Hematopoietic multipotent progenitor cell (in vitro differentiated cells): ENCODE results near the gene USP6NL. TPM values are rescaled to one million over a fixed set of nuclear protein-coding genes. Genes with fewer than 3 reads are reported as not detected.
A peak's percentile ranks its signal among the peaks of the same experiment; 100 is the strongest.
"Not testable (repeated sequence)": the region's sequence is repeated elsewhere in the genome, so short reads cannot be mapped to it uniquely, and the experiment has no call there.

Experiments used
- DNase-seq, 3 donors: peaks; one replicate each; pipeline ENCODE4 v3.0.0-alpha.2; 2011 to 2015; ENCODE audit warnings: low read depth in 2 of 3, low spot score in 2 of 3
- total RNA-seq: library from RNA; depleted of rRNA; stranded (reverse); fragments of >200 nt; gene quantifications from one replicate; pipeline ENCODE4 v1.2.3, GENCODE V29; 2012

USP6NL gene
- 18.9 TPM for total RNA-seq

GRCh38 chr10:11611248-11612020, at the start of gene USP6NL:
TSS of gene USP6NL (minus strand) at chr10:11611650. CDS start at chr10:11597634, 14,016 bp downstream.
- DNase-seq: peak; percentile 42 to 86 (median 78)

GRCh38 chr10:11658801-11659368, 47.4 kb upstream of the USP6NL start:
- no peak for DNase-seq

- no peak for DNase-seq
Measured at GRCh38 chr10:11655836-11656235, 44.4 kb upstream of the USP6NL start.

DNA sequence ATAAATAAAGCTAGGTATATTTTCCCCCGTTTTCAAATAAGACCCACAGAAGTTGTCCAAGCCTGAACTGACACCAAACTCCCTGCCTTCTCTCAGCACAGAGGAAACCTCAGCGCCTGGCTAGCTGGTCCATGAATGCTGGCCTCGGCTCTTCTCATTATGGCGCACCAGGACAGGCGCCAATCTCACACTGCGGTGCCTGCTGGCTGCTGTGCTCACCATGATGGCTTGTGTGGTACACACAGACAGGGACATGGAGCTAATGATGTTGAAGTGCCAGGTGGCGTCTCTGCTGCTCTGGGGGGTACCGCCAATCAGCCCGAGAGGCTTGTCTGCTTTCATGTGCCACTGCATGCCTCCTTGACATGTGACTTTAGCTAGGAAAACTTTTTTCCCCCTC, 43.2 kb upstream of the USP6NL start:
- no peak for DNase-seq

GRCh38 chr10:11653758-11654471, 42.5 kb upstream of the USP6NL start:
- DNase-seq: no peak

DNA sequence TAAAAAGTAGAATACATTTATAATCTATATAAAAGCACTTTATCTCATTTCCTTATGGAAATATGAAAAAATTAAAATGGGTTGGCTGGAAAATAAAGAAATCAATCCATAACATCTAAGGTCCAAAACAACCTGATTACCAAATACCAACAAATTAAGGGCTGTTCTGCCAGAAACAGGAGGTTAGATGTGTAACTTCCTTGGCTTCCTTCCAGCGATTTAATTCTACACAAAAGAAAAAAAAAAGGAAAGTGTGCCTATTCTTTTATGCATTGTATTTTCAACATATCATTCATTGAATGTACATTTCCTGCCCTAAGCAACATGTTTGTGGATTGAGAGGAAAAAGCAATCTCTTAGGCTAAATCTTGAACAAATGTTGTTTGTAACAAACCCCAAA, 36.2 kb upstream of the USP6NL start:
- peak in 2 of 3 donors; percentile 9 to 42 for DNase-seq

DNA sequence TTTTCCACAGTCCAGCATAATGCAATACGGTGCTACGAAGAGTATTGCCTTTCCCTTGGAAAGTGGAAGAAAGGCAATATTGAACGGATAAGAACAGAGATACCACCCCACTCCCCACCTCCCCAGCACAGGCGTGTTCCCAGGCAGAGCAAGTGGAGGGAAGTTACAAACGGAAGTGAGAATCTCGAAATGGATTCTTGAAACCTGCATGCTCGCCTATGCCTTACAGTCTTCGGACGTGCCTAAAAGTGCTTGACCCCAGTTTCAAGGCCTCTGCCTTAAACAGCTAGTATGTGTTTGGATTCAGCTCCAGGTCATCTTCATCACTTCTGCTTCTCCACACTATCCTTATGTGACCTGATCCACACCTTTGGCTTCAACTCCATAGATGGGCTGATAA, 35.0 kb upstream of the USP6NL start:
- DNase-seq: no peak

DNA sequence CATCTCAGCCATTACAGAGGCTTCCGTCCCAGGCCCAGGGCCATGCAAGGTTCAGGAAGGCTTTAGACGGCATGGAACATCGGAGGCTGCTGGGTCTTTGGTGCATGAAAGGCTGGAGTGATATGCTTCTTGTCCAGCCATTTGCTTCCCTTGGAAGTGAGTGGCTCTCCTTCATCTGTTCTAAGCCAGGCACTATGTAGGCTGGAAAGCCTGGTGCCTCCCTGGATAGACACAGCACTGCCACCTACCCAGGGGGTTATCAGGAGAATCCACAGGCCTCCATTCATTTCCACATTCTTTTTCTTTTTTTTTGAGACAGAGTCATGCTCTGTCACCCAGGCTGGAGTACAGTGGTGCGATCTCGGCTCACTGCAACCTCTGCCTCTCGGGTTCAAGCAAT, 31.6 kb upstream of the USP6NL start:
- no peak for DNase-seq

DNA sequence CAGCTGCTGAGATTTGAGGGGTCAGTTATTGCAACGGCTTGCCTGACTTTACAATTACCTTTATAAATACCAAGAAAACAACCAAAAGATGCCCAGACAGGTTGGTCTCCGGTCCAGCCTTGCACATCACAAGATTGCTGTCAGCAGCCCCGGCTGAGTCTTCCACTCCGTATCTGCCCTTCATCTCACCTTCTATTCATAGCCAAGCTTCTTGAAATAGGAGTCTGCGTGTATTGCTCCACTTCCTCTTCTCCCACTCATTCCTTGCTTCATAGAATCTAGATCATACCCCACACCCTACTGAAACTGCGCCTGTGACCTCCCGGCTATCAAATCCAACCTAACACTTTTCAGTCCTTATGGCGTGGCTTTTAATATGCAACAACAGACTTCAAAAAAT, 31.1 kb upstream of the USP6NL start:
- no peak for DNase-seq

DNA sequence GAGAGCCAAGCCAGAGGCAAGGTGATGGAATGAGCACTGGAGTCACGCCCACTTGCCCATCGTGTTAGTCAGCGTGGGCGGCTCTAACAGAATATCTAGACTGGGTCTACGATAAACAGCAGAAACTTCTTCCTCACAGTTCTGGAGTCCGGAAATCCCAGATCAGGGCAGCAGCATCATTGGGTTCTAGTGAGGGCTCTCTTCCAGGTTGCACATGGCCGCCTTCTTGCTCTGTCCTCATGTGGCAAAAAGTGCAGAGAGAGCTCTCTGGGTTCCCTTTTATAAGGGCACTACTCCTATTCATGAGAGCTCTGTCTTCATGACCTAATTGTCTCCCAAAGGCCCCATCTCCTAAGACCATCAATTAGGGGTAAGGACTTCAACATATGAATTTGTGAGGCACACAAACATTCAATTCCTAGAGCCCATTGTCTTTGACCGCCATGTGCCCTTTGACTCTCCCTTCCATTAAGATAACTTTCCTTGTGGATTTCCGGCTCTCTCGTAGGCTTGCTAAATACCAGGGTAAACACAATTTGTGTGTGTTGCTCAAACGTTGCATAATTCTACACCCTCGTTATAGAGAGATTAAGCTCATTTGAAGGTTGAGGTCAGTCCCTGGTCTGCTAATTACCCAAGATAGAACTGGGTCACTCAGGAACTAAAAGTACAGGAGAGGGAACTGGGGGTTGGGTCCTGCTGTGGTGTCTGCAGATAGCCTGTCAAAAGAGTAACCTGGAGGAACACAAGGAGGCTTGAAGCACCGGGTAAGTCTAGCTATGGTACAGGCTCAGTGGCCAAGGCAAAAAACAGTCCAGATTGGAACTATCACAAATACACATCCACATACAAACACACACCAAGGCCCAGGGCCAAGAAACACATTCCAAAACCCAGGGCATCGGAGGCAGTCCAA, 28.7 kb upstream of the USP6NL start:
- no peak for DNase-seq

DNA sequence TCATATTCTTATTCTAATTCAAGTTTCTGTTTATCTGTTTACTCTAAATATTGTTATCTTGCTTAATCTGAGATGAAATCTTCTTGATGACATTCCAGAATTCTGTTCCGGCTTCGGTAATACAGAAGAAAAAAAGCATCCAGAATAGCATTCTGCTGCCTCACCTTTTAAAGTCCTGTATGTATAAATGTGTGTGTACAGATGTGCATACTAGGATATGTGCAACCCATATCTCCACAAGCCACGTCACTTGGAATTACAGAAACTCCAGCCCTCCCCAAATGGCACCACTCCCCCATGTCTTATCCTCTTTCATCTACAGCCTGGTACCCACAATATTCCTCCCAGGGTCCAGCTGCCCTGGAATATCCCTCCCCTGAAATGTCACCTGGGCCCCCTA, 27.9 kb upstream of the USP6NL start:
- DNase-seq: no peak

DNA sequence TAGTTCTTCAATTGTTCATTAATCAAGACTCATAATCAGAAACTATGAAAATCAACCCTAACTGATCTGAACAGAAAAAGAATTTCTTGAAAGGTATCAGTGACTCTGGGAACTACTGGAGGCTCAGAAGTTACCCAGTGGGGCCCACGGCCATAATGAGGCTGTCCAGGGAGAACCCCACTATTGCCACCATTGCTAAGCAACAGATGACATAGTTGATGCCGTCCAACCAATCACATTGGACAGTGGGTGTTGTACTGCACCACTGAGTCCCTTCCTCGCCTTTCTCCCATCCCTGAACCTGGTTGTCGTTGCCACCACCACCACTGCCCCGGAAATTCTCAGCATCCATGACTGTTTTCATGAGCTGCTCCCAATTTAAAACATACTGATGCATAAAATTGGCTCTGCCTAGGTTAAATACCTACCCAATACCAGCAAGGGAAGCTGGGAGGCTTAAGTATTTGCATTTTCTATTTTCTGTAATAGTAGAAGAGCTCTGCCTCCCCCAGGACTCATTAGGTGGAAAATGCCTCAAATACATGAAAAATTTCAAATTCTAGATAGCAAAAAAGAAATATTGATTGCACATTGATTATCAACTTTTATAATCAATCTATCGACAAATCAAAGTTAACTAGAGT, 26.7 kb upstream of the USP6NL start:
- no peak for DNase-seq

GRCh38 chr10:11636697-11637303, 25.4 kb upstream of the USP6NL start:
- no peak for DNase-seq

GRCh38 chr10:11631890-11632587, 20.6 kb upstream of the USP6NL start:
- peak in 1 of 3 donors; percentile 44 for DNase-seq

DNA sequence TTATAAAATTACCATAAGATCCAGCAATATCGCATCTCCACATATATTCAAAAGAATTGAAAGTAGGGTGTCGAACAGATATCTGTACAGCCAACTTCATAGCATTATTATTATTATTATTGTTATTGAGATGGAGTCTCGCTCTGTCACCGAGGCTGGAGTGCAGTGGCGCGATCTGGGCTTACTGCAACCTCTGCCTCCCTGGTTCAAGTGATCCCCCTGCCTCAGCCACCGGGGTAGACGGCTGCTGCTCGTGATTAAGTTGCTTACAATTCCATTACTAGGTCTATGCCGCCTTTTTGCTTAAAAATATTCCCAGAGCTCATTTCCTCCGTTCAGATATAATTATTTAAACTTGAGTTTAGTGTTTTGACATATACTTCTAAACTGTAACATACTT, 19.8 kb upstream of the USP6NL start:
- no peak for DNase-seq

- no peak for DNase-seq
Measured at GRCh38 chr10:11629731-11630130, 18.3 kb upstream of the USP6NL start.

- DNase-seq: not testable (repeated sequence)
Measured at GRCh38 chr10:11627941-11628340, 16.5 kb upstream of the USP6NL start.

DNA sequence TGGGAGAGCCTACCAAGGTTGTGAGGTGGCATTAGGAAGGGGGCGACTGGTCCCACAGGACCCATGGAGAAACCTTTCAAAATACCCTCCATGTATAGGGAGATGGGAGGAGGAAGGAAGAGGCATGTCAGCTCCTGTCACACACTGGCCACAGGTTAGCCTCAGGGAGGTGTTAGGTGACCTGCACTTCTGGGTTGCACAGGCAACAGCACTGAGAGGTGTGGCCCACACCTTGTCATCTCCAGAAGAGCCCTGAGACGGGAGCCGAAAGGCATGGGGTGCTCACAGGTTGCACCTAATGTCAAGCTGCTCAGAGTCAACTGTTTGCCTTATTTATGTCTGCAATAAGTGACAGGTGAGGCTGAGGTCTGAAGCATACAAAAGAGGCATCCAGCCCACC, 14.6 kb upstream of the USP6NL start:
- DNase-seq: no peak

DNA sequence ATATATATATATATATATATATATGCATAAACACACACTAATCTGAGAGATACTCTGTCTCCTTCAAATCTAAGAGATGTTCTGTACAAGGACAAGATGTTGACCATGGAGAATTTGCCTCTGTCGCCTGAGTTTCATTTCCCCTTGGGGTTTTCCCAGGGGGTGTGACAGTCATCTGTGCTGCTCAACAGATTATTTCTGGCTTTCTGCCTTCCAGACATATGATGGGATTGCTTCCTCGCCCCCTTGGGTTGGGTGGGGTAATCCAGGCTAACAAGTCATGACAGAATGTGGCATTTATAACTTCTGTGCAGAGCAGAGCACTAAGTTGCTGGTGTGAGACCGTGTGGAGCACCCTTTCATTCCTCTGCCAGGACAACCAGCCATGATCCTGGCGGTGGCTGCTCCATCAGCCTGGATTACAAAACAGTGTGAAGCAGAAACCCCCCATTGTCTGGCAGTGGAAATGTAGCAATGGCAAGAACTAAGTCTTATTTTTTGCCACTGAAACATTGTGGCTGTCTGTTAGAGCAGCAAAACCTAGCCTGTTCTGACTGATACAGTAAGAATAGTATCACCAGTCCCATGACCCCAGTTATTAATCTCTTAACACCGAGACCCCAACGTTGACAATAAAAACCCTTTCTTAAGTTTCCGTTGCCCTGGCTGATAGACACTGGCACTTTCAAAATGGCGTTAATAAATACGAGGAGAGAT, 13.7 kb upstream of the USP6NL start:
- peak in 2 of 3 donors; percentile 14 to 26 for DNase-seq
